HG03469 (cell line): ENCODE results near the gene NELL1.
"Not testable (repeated sequence)": the region's sequence is repeated elsewhere in the genome, so short reads cannot be mapped to it uniquely, and the experiment has no call there.

ENCODE experiments used
- ATAC-seq: cut with Tn5 transposase; IDR thresholded peaks from one replicate; pipeline ENCODE4 v1.9.1; 2021; ENCODE audit warnings: mild to moderate bottlenecking, moderate library complexity, moderate number of reproducible peaks; ENCODE audit not compliant: unreplicated experiment

NELL1 gene

DNA sequence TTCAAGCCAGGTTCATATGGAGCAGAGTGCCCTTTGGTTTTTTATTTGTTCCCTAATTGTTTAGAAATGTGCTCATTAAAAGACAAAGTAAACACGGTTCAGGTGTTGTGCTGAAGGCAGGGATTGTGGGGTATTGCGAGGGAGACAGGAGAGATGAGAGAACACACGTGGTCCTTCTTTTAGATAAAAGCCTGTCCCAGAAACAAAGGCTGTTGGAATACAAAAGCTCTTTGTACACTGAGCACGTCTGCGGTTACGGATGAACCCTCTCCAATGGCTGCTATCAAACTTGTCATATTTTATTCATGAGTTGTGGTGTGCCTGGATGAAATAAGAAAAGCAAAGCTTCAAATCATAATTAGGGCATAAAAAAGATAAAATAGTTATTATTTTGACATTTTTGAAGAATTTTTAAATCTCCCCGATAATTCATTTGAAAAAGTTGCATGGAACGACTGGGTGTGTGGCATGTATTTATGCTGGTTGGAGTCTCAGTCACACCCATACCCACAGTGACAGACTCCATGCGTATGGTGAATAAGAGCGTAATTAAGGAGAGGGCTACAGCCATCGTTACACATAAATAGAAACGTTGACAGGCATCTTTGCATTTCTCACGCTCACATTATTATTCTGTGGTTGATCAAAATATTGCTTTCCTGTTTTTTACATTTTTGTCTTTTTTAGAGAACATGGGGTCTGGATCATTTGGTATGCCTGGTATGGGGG lies 92.9 kb downstream of the NELL1 start:
- no peak for ATAC-seq

DNA sequence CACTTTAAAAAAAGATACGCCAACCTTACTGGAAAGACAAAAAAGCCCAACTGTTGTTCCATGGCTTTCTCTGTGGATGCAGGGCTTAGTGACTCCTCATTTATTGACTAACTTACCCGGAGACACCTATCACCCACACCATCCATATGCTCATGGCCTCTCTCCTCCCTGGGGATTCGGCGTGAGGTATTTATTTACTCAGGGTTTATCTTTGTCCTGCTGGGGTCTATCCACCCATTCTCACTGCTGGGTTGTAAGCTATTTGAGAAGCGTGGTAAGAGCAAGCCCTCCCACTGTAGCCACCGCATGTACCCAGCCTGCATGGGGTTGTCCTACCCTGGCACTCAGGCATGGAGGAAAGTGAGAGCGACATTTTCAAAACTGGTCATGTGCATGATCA lies 93.6 kb downstream of the NELL1 start:
- ATAC-seq, result no peak

DNA sequence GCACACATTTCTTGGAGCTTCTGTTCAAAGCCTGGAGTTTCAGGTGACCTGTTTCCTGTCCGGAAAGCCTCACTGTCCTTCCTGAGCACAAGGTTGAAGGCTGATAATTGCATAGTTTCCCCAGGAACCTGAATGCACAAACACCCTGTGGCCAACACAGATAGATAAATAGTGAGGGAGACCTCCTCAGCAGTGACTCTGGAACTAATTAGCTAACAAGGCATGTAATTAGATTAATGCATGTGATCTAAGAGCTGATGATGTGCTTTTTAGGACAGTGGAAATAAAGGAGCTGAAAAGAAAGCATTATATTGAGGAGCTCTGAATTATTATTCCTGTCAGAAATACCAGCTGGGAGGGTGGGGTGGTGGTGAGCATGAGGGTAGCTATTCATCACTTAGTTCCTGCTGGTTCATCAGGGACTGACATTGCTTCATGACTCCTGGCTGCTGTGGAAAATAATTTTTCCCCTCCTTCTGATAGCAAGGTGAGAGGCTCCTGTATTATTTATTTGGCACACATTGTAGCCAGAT lies 101.1 kb downstream of the NELL1 start:
- no peak for ATAC-seq

DNA sequence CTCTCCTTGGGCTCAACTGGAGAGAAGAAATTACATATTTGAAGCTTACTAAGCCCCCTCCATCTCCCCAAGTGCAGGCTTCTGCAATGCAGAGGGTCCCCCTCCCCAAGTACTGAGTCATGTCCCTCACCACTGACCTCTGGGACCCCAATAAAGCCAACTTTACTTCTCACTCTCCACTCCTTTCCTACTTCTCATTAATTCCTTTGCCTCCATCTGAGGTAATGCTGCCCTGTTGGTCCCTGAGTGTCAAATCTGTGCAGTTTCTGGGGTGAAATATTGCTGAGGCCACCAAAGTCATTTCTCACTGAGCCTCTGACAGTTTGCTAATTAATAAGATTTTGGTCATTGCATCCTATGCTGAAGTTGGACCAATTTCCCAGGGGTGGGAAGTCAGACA lies 101.6 kb downstream of the NELL1 start:
- ATAC-seq, result no peak

DNA sequence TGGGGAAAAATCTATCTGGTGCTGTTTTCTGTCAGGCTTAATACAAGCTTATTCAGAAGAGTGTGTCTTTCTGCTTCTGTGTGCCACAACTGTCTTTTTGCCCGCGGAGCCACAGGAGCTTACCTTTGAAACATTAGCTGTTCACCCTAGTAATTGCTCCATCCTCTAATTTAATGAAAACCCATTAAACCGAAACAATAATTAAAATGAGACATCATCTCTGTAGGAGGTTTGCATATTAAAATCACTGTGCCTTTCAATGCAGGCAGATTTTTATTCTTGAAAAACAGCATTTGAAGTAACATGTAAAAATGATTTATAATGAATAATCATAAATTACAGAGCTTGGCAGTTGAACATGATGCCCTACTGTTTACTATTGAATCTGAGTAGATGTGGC lies 102.3 kb downstream of the NELL1 start:
- ATAC-seq, result no peak

DNA sequence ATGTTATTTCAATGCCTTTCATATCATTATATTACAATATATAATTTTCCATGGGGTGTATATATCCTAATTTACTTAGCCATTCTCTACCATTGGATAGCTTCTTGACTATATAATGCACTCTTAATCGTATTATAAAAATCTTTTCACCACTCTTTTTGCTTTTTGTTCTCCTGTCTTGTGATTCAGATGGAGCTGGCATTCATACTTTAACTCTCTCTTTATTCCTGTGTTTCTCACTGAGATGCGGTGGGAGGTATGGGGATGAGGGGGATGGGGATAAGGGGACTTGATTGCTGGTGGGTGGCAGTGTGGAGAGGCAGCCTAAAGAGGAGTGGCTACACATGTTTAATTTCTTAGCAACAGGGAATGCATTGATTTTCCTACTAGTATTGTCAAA lies 105.9 kb downstream of the NELL1 start:
- ATAC-seq, result no peak

DNA sequence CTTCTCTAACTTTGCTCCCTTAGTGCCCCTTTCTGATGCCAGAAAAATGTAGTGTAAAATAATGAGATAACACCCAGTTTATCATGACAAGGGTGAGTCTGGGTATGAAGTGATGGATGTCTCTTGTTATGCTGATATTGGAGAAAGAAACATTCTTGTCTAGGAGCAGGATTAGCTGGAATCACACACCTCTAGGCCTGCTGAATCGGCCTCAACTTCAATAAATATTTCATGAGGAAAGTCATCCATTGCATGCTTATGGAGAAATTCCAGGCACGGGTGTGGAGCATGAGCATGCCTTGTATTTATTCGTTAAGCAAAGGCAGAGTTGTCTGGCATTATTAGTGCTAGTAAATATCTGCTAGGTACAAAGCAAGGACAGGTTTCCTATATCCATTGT lies 113.4 kb downstream of the NELL1 start:
- ATAC-seq, result no peak

DNA sequence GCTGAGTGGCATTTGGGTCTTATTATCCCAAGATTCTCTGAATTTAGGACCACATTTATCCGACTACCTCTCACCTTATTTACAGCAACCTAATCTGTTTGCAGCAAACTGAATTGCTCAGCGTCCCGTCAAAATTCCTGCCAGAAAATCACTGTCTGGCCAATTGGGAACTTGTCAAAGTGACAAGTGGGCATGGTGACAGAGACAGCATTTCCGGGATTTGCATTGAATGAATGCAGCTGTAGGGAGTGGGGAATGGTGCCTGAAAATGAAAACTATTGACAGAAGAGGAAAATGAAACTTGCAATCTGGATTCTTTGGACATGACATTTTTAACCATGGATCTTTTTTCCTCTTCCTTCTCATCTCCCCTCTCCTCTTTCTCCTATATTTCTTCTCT lies 113.8 kb downstream of the NELL1 start:
- no peak for ATAC-seq

DNA sequence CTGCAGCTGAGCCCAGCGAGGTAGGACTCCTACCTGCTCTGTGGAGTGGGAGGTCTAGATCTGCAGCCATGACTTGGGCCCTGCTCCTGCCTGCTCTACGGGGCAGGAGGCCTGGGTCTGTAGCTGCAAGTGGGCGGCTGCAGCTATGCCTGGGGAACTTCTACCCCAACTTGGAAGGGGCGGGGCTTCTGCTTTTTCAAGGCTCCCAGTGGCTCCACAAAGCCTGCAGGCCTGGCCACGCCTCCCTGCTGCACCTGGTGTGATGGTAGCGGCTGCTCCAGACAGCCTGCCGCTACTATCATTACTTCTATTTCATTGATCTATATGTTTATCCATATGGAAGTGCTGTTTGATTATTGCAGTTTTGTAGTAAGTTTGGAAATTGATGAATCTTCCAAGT lies 121.2 kb downstream of the NELL1 start:
- no peak for ATAC-seq

DNA sequence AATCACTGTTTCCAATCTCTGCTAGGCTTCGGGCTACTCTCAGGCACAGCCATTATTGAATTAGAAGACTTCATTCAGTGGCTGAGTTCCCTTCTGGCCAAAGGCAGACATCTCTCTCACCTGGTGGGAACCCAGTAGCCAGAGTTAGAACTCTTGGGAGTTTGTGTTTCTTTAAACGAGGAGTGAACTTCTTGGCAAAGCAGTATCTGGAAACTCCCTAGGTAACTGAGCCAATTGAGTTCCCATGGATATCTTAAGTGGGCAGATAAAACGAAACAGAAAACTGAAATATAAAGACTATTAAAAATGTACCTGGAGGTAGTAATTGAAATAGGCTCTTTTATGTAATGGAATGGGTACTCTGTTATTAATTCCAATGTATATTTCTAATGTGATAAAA lies 125.6 kb downstream of the NELL1 start:
- ATAC-seq, result no peak

DNA sequence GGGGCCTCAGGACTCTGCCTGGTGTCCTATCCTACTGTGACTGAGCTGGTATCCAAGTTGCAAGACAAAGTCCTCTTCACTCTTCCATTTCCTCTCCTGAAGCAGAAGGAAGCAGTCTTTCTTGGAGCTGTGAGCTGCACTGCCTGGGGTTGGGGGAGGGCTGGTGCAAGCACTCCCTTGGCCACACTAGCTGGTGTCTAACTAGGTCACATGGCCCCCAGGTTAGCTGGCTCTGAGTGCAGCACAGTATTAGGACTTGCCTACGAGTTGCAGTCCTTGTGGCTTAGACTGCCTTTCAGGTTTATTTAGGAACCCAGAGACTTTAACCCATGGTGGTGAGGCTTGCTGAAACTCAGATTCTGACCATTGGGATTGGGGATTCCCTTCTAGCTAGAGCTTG lies 138.9 kb downstream of the NELL1 start:
- ATAC-seq, result no peak

DNA sequence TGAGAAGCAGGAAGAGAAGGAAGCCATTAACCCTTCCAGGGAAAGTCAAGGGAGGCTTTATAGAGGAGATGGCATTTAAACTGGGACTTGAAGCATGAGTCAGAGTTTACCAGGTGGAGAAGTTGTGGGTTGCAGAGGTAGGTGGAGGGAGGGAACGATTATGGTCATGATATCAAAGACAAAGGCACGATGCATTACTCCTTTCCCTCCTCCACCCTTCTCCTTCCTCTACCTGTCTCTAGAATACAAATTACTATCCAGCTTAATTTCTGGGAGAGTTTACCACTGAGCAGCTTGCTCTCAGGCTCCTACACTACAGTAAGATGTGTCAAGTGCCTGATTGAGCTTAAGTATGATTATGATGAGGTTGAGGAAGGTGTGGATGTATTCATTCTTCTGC lies 151.7 kb downstream of the NELL1 start:
- no peak for ATAC-seq

DNA sequence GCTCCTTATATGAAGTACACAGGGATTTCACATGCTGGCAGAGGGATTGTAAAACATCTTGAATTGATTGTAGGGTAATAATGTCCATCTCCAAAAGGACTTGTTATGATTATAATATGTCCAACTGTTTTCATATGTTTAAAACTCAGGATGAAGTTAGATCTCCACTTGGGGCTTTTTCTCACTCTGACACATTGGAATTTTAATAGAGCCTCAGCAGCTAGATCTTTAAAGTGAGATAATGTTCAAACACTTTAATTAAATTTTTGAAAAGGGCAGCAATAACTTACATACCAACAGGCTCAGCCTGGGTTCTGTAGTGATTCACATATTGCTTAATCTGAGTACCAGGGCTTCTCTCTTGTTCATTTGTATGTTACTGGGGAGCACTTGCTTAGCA lies 152.1 kb downstream of the NELL1 start:
- no peak for ATAC-seq

DNA sequence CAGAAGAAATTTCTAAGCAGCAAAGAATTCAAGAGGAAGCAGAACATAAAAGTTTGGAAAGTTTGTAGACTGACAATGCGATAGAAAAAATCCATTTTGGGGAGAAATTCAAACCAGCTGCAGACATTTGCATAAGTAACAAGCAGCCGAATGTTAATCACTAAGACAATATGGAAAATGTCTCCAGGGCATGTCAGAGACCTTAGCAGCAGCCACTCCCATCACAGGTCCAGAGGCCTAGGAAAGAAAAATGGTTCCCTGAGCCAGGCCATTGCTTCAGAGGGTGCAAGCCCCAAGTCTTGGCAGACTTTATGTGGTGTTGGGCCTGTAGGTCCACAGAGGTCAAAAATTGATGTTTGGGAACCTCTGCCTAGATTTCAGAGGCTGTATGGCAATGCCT lies 155.4 kb downstream of the NELL1 start:
- ATAC-seq, result no peak

DNA sequence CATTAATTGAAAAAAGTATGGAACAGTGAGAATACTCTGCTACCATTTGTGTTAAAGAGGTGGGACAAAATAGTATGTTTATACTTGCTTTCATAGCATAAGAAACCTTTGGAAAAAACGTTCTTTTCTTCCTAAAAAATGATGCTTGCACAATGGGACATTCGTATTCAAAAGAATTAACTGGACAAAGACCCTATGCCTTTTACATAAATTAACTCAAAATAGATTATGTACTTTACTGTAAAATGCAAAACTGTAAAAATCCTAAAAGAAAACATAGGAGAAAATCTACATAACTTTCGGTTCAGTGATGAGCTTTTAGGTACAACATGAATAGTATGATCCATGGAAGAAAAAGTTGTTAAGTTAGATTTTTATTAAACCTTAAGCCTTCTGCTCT lies 166.2 kb downstream of the NELL1 start:
- no peak for ATAC-seq

DNA sequence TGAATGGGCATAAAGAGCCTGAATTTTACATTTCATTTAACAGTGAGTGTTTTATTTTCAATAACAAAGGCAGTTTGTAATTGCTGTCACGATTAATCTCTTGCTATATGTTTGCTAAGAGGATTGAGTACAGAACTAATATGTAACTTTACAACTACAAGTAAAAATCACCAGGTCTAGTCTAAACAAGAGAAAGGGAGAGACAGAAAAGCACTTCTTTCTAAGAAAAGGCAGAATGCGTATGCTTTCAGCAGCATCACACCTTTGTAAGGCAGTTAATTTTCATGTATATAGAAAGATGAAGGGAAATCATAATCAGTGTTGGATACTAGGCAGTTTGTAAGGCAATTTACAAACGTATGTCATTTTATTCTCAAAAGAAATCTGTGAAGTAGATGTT lies 169.8 kb downstream of the NELL1 start:
- no peak for ATAC-seq

DNA sequence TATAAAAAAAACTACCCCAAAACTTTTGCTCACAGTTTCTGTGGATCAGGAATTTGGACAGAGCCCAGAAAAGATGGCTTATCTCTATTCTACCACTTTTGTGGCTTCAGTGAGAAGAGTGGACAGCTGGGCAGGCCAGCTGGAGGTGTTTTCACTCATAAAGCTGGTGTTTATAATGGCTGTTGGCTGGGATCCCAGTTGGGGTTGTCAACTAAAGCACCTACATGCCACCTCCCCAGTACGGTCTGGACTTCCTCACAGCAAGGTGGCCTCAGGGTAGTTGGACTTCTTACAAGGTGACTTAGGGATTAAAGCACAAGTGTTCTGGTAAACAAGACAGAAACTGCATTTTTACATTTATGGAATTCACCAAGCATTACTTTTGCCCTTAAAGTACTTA lies 171.0 kb downstream of the NELL1 start:
- ATAC-seq, result no peak

DNA sequence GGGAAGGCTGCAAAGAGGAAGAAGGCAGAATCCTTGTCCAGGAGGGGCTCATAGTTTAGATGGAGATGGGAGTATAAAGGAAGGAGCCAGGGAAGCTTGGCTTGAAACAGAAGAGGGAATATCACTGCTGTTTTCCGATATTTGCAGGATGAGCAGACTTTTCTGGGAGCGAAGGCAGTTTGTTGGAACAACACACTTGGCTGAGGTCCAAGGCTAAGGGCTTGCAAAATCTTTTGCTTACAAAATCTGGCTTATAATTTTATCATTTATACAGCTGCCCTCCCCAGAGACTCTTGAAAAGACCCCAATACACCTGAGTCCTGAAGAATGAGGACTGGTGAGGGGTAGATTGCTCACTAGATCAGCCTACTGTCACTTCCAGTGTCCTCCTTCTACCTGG lies 174.8 kb downstream of the NELL1 start:
- ATAC-seq, result no peak

DNA sequence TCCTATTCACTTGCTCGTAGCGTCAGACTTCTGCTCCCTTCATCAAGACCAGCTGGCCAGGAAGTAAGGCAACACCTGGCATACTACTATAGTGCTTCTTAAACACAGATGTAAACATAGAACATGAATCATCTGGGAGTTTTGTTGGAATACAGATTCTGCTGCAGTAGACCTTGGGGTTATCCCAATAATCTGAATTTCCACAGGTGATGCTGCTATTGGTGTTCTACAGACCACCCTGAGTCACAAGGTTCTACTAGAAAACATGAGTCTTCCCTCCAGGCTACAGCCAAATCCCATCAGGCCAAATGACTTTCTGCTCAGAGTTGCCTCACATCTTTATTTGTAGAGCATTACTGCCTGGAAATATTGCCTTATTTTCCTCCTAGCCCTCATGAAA lies 175.2 kb downstream of the NELL1 start:
- no peak for ATAC-seq

DNA sequence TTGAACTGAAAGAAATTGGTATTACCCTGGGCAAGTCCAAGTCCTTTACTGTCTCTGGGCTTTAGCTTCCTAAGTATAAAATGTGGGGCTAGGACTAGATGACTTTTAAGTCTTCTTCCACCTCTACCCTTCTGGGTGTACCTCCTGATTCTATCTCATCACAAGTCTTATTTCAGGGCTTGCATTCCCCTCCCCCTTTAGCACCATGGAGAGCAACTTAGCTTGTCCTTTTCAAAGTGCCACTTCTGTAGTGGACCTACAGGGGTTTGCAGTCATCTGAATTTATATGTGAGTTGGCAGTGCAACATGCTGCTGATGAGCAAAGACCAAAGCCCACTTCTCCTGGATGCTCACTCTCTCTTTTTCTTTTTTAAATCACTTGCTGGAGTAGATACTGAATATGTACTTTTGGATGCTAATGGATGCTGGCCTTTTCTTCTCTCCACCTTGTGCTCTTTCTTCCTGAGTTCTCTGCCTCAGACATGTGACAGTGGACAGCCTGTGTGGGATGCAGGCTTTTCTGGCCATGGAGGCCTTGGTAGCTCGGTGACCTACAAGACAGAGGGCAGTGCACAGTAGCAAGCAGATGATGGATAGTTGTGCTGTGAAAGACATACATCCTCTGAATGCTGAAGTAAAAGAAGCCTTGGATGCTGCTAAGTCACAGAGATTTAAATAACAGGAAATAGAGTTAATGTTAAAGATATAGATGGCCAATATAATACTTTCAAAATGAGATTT lies 185.0 kb downstream of the NELL1 start:
- no peak for ATAC-seq

DNA sequence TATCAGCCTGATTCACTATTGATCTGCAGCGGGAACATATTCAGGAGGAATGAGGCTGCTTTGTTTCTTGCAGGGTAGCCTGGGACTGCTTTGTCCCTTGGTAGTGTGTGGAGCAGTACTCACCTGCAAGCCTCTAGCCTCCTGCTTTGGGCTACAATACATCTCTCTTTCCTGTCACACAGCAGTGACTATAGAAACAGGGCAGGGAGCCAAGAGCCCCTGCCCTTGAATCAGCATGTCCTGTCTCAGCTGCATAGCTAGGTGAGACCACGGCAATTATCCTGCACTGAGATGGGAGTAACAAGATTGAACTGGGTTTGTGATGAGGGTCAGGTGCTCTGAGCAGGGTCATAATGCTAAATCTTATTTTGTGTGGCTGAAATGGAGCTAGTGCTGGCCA lies 191.9 kb downstream of the NELL1 start:
- ATAC-seq, result no peak

DNA sequence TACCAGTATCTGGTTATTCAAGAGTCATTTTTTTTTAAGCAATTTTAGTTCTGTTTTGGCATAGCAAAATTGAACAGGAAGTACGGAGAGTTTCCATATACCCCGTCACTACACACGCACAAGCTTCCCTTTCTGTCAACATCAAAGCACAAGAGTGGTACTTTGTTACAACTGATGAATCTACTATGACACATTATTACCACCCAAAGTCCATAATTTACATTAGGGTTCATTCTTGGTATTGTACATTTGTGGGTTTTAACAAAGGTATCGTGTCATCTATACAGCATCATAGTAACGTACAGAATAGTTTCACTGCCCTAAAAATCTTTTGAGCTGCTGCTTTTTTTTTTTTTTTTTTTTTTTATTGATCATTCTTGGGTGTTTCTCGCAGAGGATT lies 192.9 kb downstream of the NELL1 start:
- ATAC-seq, result not testable (repeated sequence)
